ENCODE measurements around the gene NDUFS7.

NDUFS7 gene

GRCh38 chr19:1365319-1366269 lies 18.1 kb upstream of the NDUFS7 start:
- no peak for DNase-seq

- no peak for DNase-seq
Observed at GRCh38 chr19:1366296-1366695, 17.4 kb upstream of the NDUFS7 start.

- no peak for DNase-seq
Observed at GRCh38 chr19:1366899-1367870, 16.5 kb upstream of the NDUFS7 start.

- no peak for DNase-seq
Observed at GRCh38 chr19:1369214-1369805, 14.4 kb upstream of the NDUFS7 start.

- DNase-seq = peak; percentile 18
Observed at GRCh38 chr19:1370579-1371361, 12.9 kb upstream of the NDUFS7 start.

GRCh38 chr19:1373042-1373533 lies 10.6 kb upstream of the NDUFS7 start:
- no peak for DNase-seq

- DNase-seq = no peak
Observed at GRCh38 chr19:1373534-1374249, 10.0 kb upstream of the NDUFS7 start.

GRCh38 chr19:1374250-1374577 lies 9.5 kb upstream of the NDUFS7 start:
- no peak for DNase-seq

- DNase-seq = no peak
Observed at GRCh38 chr19:1376415-1376805, 7.3 kb upstream of the NDUFS7 start.

- no peak for DNase-seq
Observed at GRCh38 chr19:1377176-1377964, 6.3 kb upstream of the NDUFS7 start.

- DNase-seq = no peak
Observed at GRCh38 chr19:1377965-1378785, 5.5 kb upstream of the NDUFS7 start.

GRCh38 chr19:1379126-1379905 lies 4.4 kb upstream of the NDUFS7 start:
- no peak for DNase-seq

GRCh38 chr19:1379961-1380489 lies 3.7 kb upstream of the NDUFS7 start:
- DNase-seq = no peak

- no peak for DNase-seq
Observed at GRCh38 chr19:1382250-1382649, 1.5 kb upstream of the NDUFS7 start.

GRCh38 chr19:1383017-1383311 lies 743 bp upstream of the NDUFS7 start:
- DNase-seq = no peak

- no peak for DNase-seq
Observed at GRCh38 chr19:1384085-1384462, 367 bp downstream of the NDUFS7 start.

- no peak for DNase-seq
Observed at GRCh38 chr19:1384478-1385110, 887 bp downstream of the NDUFS7 start.

- no peak for DNase-seq
Observed at GRCh38 chr19:1385816-1386215, 2.1 kb downstream of the NDUFS7 start.
